Stomach smooth muscle (tissue), 2 donors: ENCODE data around the gene SYTL3.
"Not testable (repeated sequence)": the region's sequence is repeated elsewhere in the genome, so short reads cannot be mapped to it uniquely, and the experiment has no call there.

ENCODE experiments used
- H3K27ac ChIP-seq: one replicate; pipeline ENCODE4 v1.7.0; 2013; ENCODE audit warnings: mild to moderate bottlenecking, low read length, inconsistent platforms
- H3K27me3 ChIP-seq, 2 donors: one replicate each; pipeline ENCODE4 v1.7.0; 2013; ENCODE audit warnings: low read length in 2 of 2; ENCODE audit not compliant: insufficient read depth in 2 of 2, control insufficient read depth in 1 of 2
- H3K36me3 ChIP-seq, 2 donors: one replicate each; pipeline ENCODE4 v1.7.0; 2013; ENCODE audit warnings: low read length in 2 of 2; ENCODE audit not compliant: control insufficient read depth in 2 of 2, insufficient read depth in 2 of 2
- H3K4me1 ChIP-seq: one replicate; pipeline ENCODE4 v1.7.0; 2013; ENCODE audit warnings: low read length; ENCODE audit not compliant: control insufficient read depth, insufficient read depth
- H3K4me3 ChIP-seq, 2 donors: one replicate each; pipeline ENCODE4 v1.7.0; 2013; ENCODE audit warnings: low read length in 2 of 2
- H3K9ac ChIP-seq, 2 donors: one replicate each; pipeline ENCODE4 v1.7.0; 2013; ENCODE audit warnings: low read length in 2 of 2, mild to moderate bottlenecking in 1 of 2
- H3K9me3 ChIP-seq, 2 donors: one replicate each; pipeline ENCODE4 v1.7.0; 2013; ENCODE audit warnings: low read length in 2 of 2; ENCODE audit not compliant: control insufficient read depth in 2 of 2
- donor health status: healthy.
- donor health status: Pancreatic carcinoma.

Gene SYTL3

GRCh38 chr6:158649289-158650143, at the start of gene SYTL3:
Gene SYTL3 (plus strand): TSS chr6:158650054. CDS start chr6:158663269, 13,215 bp downstream.
- H3K27ac ChIP-seq = peak within 1 kb of the TSS; percentile 1
- no peaks in the 10 kb centered on the region for H3K9me3 ChIP-seq
- peak within 1 kb of the TSS in 1 of 2 donors; percentile 35 for H3K4me3 ChIP-seq
- no peaks in the 10 kb centered on the region for H3K36me3 ChIP-seq
- H3K9ac ChIP-seq = no peak within 1 kb of the TSS
- H3K27me3 ChIP-seq = no peaks in the 10 kb centered on the region
- peaks cover 17% of the 10 kb centered on the region for H3K4me1 ChIP-seq

- H3K27me3 ChIP-seq = no peaks in the 10 kb centered on the region
- peaks cover 0 to 14% of the 10 kb centered on the region in 2 donors for H3K36me3 ChIP-seq
- no peaks in the 10 kb centered on the region for H3K9me3 ChIP-seq
- no peak overlapping the region for H3K4me3 ChIP-seq
- no peak overlapping the region for H3K9ac ChIP-seq
- H3K27ac ChIP-seq = no peak overlapping the region
- no peaks in the 10 kb centered on the region for H3K4me1 ChIP-seq
These were observed 46.4 kb upstream of the SYTL3 start for GRCh38 chr6:158603261-158604047.

- peaks cover under 1 to 16% of the 10 kb centered on the region in 2 donors for H3K36me3 ChIP-seq
- no peaks in the 10 kb centered on the region for H3K27me3 ChIP-seq
- no peak overlapping the region for H3K27ac ChIP-seq
- H3K9me3 ChIP-seq = no peaks in the 10 kb centered on the region
- H3K4me3 ChIP-seq = no peak overlapping the region
- no peaks in the 10 kb centered on the region for H3K4me1 ChIP-seq
- H3K9ac ChIP-seq = no peak overlapping the region
These were observed 45.8 kb upstream of the SYTL3 start for GRCh38 chr6:158604048-158604406.

- Histone ChIP-seq H3K36me3 (peaks cover 13 to 26% of the 10 kb centered on the region in 2 donors), H3K27ac (no peak overlapping the region), H3K4me3 (no peak overlapping the region), H3K9ac (no peak overlapping the region), H3K27me3 (no peaks in the 10 kb centered on the region), H3K4me1 (no peaks in the 10 kb centered on the region), H3K9me3 (no peaks in the 10 kb centered on the region)
These were observed 44.5 kb upstream of the SYTL3 start for GRCh38 chr6:158605266-158605878.

GRCh38 chr6:158606011-158606410, 43.8 kb upstream of the SYTL3 start:
- H3K9me3 ChIP-seq, H3K4me3 ChIP-seq: not testable (repeated sequence)

GRCh38 chr6:158606935-158607334, 42.9 kb upstream of the SYTL3 start:
- no peak overlapping the region for H3K4me3 ChIP-seq
- H3K36me3 ChIP-seq = peaks cover 21 to 34% of the 10 kb centered on the region in 2 donors
- H3K27ac ChIP-seq = no peak overlapping the region
- no peaks in the 10 kb centered on the region for H3K9me3 ChIP-seq
- H3K27me3 ChIP-seq = no peaks in the 10 kb centered on the region
- H3K4me1 ChIP-seq = no peaks in the 10 kb centered on the region
- H3K9ac ChIP-seq = no peak overlapping the region

More at GRCh38 chr6:158606011-158606410, 43.8 kb upstream of the SYTL3 start:
- H3K27ac ChIP-seq, H3K27me3 ChIP-seq, H3K4me1 ChIP-seq, H3K9ac ChIP-seq: not testable (repeated sequence)
- H3K36me3 ChIP-seq = peaks cover 18 to 31% of the 10 kb centered on the region in 2 donors

- no peak overlapping the region for H3K4me3 ChIP-seq
- H3K27me3 ChIP-seq = no peaks in the 10 kb centered on the region
- no peaks in the 10 kb centered on the region for H3K9me3 ChIP-seq
- no peak overlapping the region for H3K9ac ChIP-seq
- H3K4me1 ChIP-seq = no peaks in the 10 kb centered on the region
- no peak overlapping the region for H3K27ac ChIP-seq
- peaks cover 21 to 34% of the 10 kb centered on the region in 2 donors for H3K36me3 ChIP-seq
These were observed 42.3 kb upstream of the SYTL3 start for GRCh38 chr6:158607411-158608170.

GRCh38 chr6:158608221-158608620, 41.6 kb upstream of the SYTL3 start:
- Histone ChIP-seq H3K4me3 (no peak overlapping the region), H3K9ac (no peak overlapping the region), H3K36me3 (peaks cover 21 to 34% of the 10 kb centered on the region in 2 donors), H3K4me1 (no peaks in the 10 kb centered on the region), H3K27me3 (no peaks in the 10 kb centered on the region), H3K27ac (no peak overlapping the region), H3K9me3 (no peaks in the 10 kb centered on the region)

- H3K9ac ChIP-seq = no peak overlapping the region
- no peaks in the 10 kb centered on the region for H3K27me3 ChIP-seq
- H3K4me3 ChIP-seq = no peak overlapping the region
- H3K4me1 ChIP-seq = no peaks in the 10 kb centered on the region
- no peaks in the 10 kb centered on the region for H3K9me3 ChIP-seq
- H3K27ac ChIP-seq = no peak overlapping the region
- H3K36me3 ChIP-seq = peaks cover 21 to 34% of the 10 kb centered on the region in 2 donors
These were observed 40.2 kb upstream of the SYTL3 start for GRCh38 chr6:158609455-158610155.
